ENCODE data around the gene MON2. TPM values are rescaled to one million over a fixed set of nuclear protein-coding genes. Genes with fewer than 3 reads are reported as not detected.

The MON2 gene
- total and polyA plus RNA-seq, 10 of the 15 experiments (the other 5 are each of a cell fraction or from before 2014, with no cell fraction given), result 5.4 to 34.3 (median 23.4) TPM

DNA sequence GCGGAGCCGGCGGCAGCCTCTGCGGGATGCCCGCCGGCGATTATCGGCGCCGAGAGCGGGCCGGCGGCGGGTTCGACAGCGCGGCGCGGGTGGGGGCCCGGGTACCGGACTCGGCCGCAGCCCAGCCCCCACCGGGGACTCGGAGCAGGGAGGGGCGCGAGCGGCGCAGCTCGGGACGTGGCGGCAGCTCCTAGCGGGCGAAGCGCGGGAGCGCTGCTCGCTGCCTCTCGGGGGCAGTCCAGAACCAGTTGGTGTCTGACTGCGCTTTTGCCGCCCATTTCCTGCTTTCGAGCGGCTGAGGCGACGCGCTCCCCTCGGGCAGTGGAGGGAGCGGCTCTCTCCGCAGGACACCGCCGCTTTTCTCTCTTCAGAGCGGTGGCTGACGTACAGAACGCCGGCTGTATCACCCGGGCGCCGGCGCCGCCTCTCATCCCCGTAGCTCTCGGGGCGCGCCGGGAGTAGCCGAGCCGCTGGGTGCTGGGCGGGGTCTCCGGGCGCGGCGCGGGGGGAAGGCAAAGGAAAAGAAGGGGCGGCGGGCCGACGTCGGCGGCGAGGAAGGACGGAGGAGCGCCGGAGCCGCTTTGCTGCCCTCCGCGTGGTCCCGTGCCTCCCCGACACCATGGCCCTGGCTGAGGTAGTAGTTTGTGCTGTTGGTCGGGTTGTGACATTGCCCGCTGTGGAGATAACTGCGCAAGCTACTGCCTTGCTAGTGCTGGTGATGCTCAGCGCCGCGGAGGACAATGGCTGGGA lies 136.6 kb downstream of the MON2 start (continued):
- peak in 1 of 2 experiments; percentile 68; a peak in 1 of 4 replicates for TF ChIP-seq IKZF2 (IDR thresholded peaks at IDR 0.05)
- TF ChIP-seq SREBF1 (IDR thresholded peaks at IDR 0.05; ENCODE audit: low read length), result no peak
- TF ChIP-seq BHLHE40 (IDR thresholded peaks at IDR 0.05; ENCODE audit: borderline replicate concordance in 1 of 2, low read depth in 2 of 2, low read length in 1 of 2), result peak; percentile 55 to 85; a peak in 3 of 4 replicates
- peak; percentile 92; the same call in 1 of the 2 replicates for TF ChIP-seq BACH1 (IDR thresholded peaks at IDR 0.05; ENCODE audit: borderline replicate concordance)
- TF ChIP-seq ZNF384 (IDR thresholded peaks at IDR 0.05; ENCODE audit: borderline replicate concordance, low read depth, low read length), result no peak
- no peak; the same call in none of the 2 replicates for TF ChIP-seq YY1 (IDR thresholded peaks at IDR 0.05; ENCODE audit: low read depth, low read length)
- TF ChIP-seq ZNF217 (IDR thresholded peaks at IDR 0.05), result peak; percentile 71; the same call in 1 of the 2 replicates
- TF ChIP-seq ZNF622 (IDR thresholded peaks at IDR 0.05), result no peak
- no peak for TF ChIP-seq KAT2A (conservative IDR thresholded peaks at IDR 0.05; ENCODE audit: control insufficient read depth, low read depth, low read length)
- no peak for TF ChIP-seq HDAC2 (IDR thresholded peaks at IDR 0.05)
- TF ChIP-seq IRF4 (IDR thresholded peaks at IDR 0.05; ENCODE audit: low read depth, low read length), result no peak
- TF ChIP-seq RAD51 (IDR thresholded peaks at IDR 0.05), result no peak
- no peak for TF ChIP-seq RBBP5 (conservative IDR thresholded peaks at IDR 0.05)
- 0 out of 2 replicates have a peak, but pooled peaks have one; percentile 5 for TF ChIP-seq PAX5 (IDR thresholded peaks at IDR 0.05; ENCODE audit: borderline replicate concordance, low read depth, low read length)
- TF ChIP-seq NFXL1 (IDR thresholded peaks at IDR 0.05; ENCODE audit: borderline replicate concordance), result no peak; the same call in 1 of the 2 replicates
- TF ChIP-seq, protein P1, sequence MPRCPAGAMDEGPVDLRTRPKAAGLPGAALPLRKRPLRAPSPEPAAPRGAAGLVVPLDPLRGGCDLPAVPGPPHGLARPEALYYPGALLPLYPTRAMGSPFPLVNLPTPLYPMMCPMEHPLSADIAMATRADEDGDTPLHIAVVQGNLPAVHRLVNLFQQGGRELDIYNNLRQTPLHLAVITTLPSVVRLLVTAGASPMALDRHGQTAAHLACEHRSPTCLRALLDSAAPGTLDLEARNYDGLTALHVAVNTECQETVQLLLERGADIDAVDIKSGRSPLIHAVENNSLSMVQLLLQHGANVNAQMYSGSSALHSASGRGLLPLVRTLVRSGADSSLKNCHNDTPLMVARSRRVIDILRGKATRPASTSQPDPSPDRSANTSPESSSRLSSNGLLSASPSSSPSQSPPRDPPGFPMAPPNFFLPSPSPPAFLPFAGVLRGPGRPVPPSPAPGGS (IDR thresholded peaks at IDR 0.05; ENCODE audit: borderline replicate concordance, insufficient read depth, low read depth, low read length, poor library complexity, severe bottlenecking), result peak; percentile 72
- TF ChIP-seq LARP7 (IDR thresholded peaks at IDR 0.05), result peak; percentile 75
- TF ChIP-seq NRF1 (conservative IDR thresholded peaks at IDR 0.05; ENCODE audit: low read depth, low read length), result no peak
- no peak for TF ChIP-seq NFYA (IDR thresholded peaks at IDR 0.05; ENCODE audit: borderline replicate concordance, low read depth, low read length)
- no peak; the same call in 1 of the 2 replicates for TF ChIP-seq ZBED1 (IDR thresholded peaks at IDR 0.05; ENCODE audit: borderline replicate concordance)
- TF ChIP-seq TARDBP (IDR thresholded peaks at IDR 0.05; ENCODE audit: borderline replicate concordance), result no peak
- no peak; the same call in 1 of the 2 replicates for TF ChIP-seq TAF1 (IDR thresholded peaks at IDR 0.05; ENCODE audit: borderline replicate concordance, low read depth, low read length)
- TF ChIP-seq SMC3 (IDR thresholded peaks at IDR 0.05; ENCODE audit: borderline replicate concordance, low read length), result no peak
- peak; percentile 35 for TF ChIP-seq RELA (IDR thresholded peaks at IDR 0.05; ENCODE audit: borderline replicate concordance, partially characterized antibody)
- no peak for TF ChIP-seq FOS (IDR thresholded peaks at IDR 0.05; ENCODE audit: borderline replicate concordance, extremely low read depth, insufficient read length)
- peak; percentile 89; the same call in 1 of the 2 replicates for TF ChIP-seq RB1 (IDR thresholded peaks at IDR 0.05; ENCODE audit: borderline replicate concordance)
- TF ChIP-seq MEF2B (IDR thresholded peaks at IDR 0.05; ENCODE audit: partially characterized antibody, poor library complexity, severe bottlenecking), result no peak
- no peak for TF ChIP-seq EZH2 (IDR thresholded peaks at IDR 0.05; ENCODE audit: borderline replicate concordance, control insufficient read depth, low read depth, low read length)
- no peak for TF ChIP-seq ZNF274 (IDR thresholded peaks at IDR 0.05; ENCODE audit: insufficient read depth, insufficient read length)
- TF ChIP-seq, protein P2, sequence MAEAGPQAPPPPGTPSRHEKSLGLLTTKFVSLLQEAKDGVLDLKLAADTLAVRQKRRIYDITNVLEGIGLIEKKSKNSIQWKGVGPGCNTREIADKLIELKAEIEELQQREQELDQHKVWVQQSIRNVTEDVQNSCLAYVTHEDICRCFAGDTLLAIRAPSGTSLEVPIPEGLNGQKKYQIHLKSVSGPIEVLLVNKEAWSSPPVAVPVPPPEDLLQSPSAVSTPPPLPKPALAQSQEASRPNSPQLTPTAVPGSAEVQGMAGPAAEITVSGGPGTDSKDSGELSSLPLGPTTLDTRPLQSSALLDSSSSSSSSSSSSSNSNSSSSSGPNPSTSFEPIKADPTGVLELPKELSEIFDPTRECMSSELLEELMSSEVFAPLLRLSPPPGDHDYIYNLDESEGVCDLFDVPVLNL (IDR thresholded peaks at IDR 0.05; ENCODE audit: low read depth, low read length), result no peak
- TF ChIP-seq NR2C1 (IDR thresholded peaks at IDR 0.05), result no peak
